H1 (cell line): ENCODE results near the gene CADM1. TPM values are rescaled to one million over a fixed set of nuclear protein-coding genes. Genes with fewer than 3 reads are reported as not detected.

Experiments
- CTCF ChIA-PET: fragments of 300-600 bp; sonication (Branson Sonifier 250); formaldehyde crosslinking; loops from one replicate; lab custom pipeline; 2021; ENCODE audit not compliant: partially characterized antibody; lab: Charles Lee
- POLR2A ChIA-PET: fragments of 300-600 bp; sonication (Branson Sonifier 250); formaldehyde crosslinking; loops from one replicate; lab custom pipeline; 2021; ENCODE audit warnings: inconsistent platforms; ENCODE audit not compliant: partially characterized antibody; lab: Charles Lee
- DNase-seq, 2 experiments: peaks; one replicate each; pipeline versions ENCODE4 v3.0.0 to v3.0.0-alpha.2; 2010 to 2022; ENCODE audit warnings: low spot score in 2 of 2, low read depth in 1 of 2, mixed read lengths in 1 of 2
- FAIRE-seq: peaks from 2 replicates; lab custom pipeline; 2011; peaks lifted over from hg19 to GRCh38; lab: Jason Lieb, UNC
- H2AFZ ChIP-seq: 2 replicates; pipeline ENCODE4 v1.8.1; 2012; ENCODE audit warnings: low read length, inconsistent platforms
- H2AK5ac ChIP-seq: 2 replicates; pipeline ENCODE4 v1.6.1; 2013; ENCODE audit warnings: low read depth, low read length
- H2BK120ac ChIP-seq: replicated peaks from 2 replicates; pipeline ENCODE3; 2013; ENCODE audit warnings: low read depth, low read length, inconsistent platforms
- H2BK12ac ChIP-seq: 2 replicates; pipeline ENCODE4 v1.6.1; 2013; ENCODE audit warnings: low read depth, low read length
- H2BK15ac ChIP-seq: 2 replicates; pipeline ENCODE4 v1.6.1; 2013; ENCODE audit warnings: low read length
- H2BK20ac ChIP-seq: 2 replicates; pipeline ENCODE4 v1.6.1; 2013; ENCODE audit warnings: low read length
- H2BK5ac ChIP-seq: 2 replicates; pipeline ENCODE4 v1.6.1; 2013; ENCODE audit warnings: low read depth, low read length
- H3K14ac ChIP-seq: 2 replicates; pipeline ENCODE4 v1.6.1; 2013; ENCODE audit warnings: inconsistent platforms; ENCODE audit not compliant: insufficient read length
- H3K18ac ChIP-seq: 2 replicates; pipeline ENCODE4 v1.6.1; 2013; ENCODE audit warnings: low read length; ENCODE audit errors: extremely low read depth
- H3K23ac ChIP-seq: 2 replicates; pipeline ENCODE4 v1.6.1; 2013; ENCODE audit warnings: inconsistent platforms; ENCODE audit not compliant: insufficient read length
- H3K23me2 ChIP-seq: 2 replicates; pipeline ENCODE4 v1.6.1; 2013; ENCODE audit warnings: low read depth, low read length
- H3K27ac ChIP-seq: 2 replicates; pipeline ENCODE4 v1.6.1; 2011; ENCODE audit warnings: low read depth, low read length, inconsistent platforms
- H3K27me3 ChIP-seq, 4 experiments: replicated peaks in 1 of 4; 1 replicate in 1 of 4; 2 replicates in 3 of 4; pipeline versions ENCODE4 v1.6.1 to v1.8.1; 2011 to 2013; ENCODE audit warnings: low read length in 3 of 4, mild to moderate bottlenecking in 3 of 4, inconsistent platforms in 2 of 4, mixed read lengths in 2 of 4, moderate library complexity in 1 of 4; ENCODE audit not compliant: control insufficient read depth in 3 of 4, insufficient read depth in 3 of 4; ENCODE audit errors: extremely low read depth in 1 of 4
- H3K36me3 ChIP-seq, 4 experiments: 2 replicates each; pipeline versions ENCODE4 v1.6.1 to v1.8.1; 2011 to 2013; ENCODE audit warnings: mild to moderate bottlenecking in 4 of 4, low read length in 3 of 4, moderate library complexity in 2 of 4, control low read depth in 1 of 4, inconsistent platforms in 1 of 4; ENCODE audit not compliant: insufficient read depth in 4 of 4, control insufficient read depth in 2 of 4
- H3K4ac ChIP-seq: replicated peaks from 2 replicates; pipeline ENCODE3; 2013; ENCODE audit warnings: low read length, low read depth, mixed read lengths, inconsistent platforms; ENCODE audit not compliant: insufficient read length
- H3K4me1 ChIP-seq, 4 experiments: replicated peaks in 1 of 4; 1 replicate in 1 of 4; 2 replicates in 3 of 4; pipeline versions ENCODE4 v1.6.1 to v1.8.1; 2011 to 2013; ENCODE audit warnings: low read length in 3 of 4, inconsistent platforms in 2 of 4, mixed read lengths in 1 of 4; ENCODE audit not compliant: insufficient read depth in 4 of 4, control insufficient read depth in 3 of 4
- H3K4me2 ChIP-seq, 2 experiments: 2 replicates each; pipeline versions ENCODE4 v1.6.1 to v1.8.1; 2011 to 2013; ENCODE audit warnings: low read depth in 2 of 2, low read length in 2 of 2, control low read depth in 1 of 2, inconsistent platforms in 1 of 2, mild to moderate bottlenecking in 1 of 2; ENCODE audit not compliant: insufficient read depth in 1 of 2
- H3K4me3 ChIP-seq, 4 experiments: fragments of 200-600, 300-600 bp in 1 of 4; sonication (generic), shearing (Covaris generic), sonication (Bioruptor Twin) in 1 of 4; 2 replicates each; pipeline versions ENCODE4 v1.5.1 to v1.8.1; 2011 to 2016; ENCODE audit warnings: low read length in 4 of 4, low read depth in 3 of 4, control low read depth in 2 of 4, inconsistent platforms in 2 of 4, mild to moderate bottlenecking in 2 of 4, mixed read lengths in 1 of 4, moderate library complexity in 1 of 4; ENCODE audit not compliant: insufficient read depth in 2 of 4; ENCODE audit errors: extremely low read depth in 1 of 4
- H3K56ac ChIP-seq: replicated peaks from 2 replicates; pipeline ENCODE3; 2013; ENCODE audit warnings: low read depth, mild to moderate bottlenecking, mixed read lengths, low read length, inconsistent platforms; ENCODE audit not compliant: insufficient read length
- H3K79me1 ChIP-seq: 2 replicates; pipeline ENCODE4 v1.6.1; 2013; ENCODE audit warnings: low read depth, low read length, control low read depth
- H3K79me2 ChIP-seq, 2 experiments: 2 replicates each; pipeline versions ENCODE4 v1.6.1 to v1.8.1; 2012 to 2013; ENCODE audit warnings: low read length in 2 of 2, mild to moderate bottlenecking in 2 of 2, inconsistent platforms in 1 of 2; ENCODE audit not compliant: insufficient read depth in 2 of 2, control insufficient read depth in 1 of 2
- H3K9ac ChIP-seq, 4 experiments: replicated peaks in 1 of 4; 1 replicate in 1 of 4; 2 replicates in 3 of 4; pipeline versions ENCODE4 v1.6.1 to v1.8.1; 2011 to 2013; ENCODE audit warnings: low read depth in 3 of 4, low read length in 3 of 4, control low read depth in 2 of 4, mild to moderate bottlenecking in 2 of 4, moderate library complexity in 2 of 4, inconsistent platforms in 1 of 4; ENCODE audit errors: extremely low read depth in 1 of 4
- H3K9me3 ChIP-seq, 2 experiments: 2 replicates each; pipeline versions ENCODE4 v1.6.1 to v1.8.1; 2012 to 2013; ENCODE audit warnings: mild to moderate bottlenecking in 2 of 2, moderate library complexity in 2 of 2, control low read depth in 1 of 2, inconsistent platforms in 1 of 2, low read depth in 1 of 2, low read length in 1 of 2, mixed read lengths in 1 of 2; ENCODE audit not compliant: insufficient read depth in 2 of 2
- H4K20me1 ChIP-seq, 2 experiments: replicated peaks in 1 of 2; 2 replicates each; pipeline versions ENCODE3 to v1.8.1; 2011 to 2013; ENCODE audit warnings: inconsistent platforms in 2 of 2, low read length in 2 of 2, mild to moderate bottlenecking in 1 of 2; ENCODE audit not compliant: insufficient read depth in 2 of 2, control insufficient read depth in 1 of 2
- H4K5ac ChIP-seq: 2 replicates; pipeline ENCODE4 v1.6.1; 2013; ENCODE audit warnings: low read length, low read depth, mixed read lengths, inconsistent platforms; ENCODE audit not compliant: insufficient read length
- H4K8ac ChIP-seq: 2 replicates; pipeline ENCODE4 v1.8.0; 2013; ENCODE audit warnings: mild to moderate bottlenecking, moderate library complexity, low read length, inconsistent platforms; ENCODE audit not compliant: insufficient read depth; ENCODE audit errors: extremely low read depth
- H4K91ac ChIP-seq: replicated peaks from 2 replicates; pipeline ENCODE3; 2013; ENCODE audit warnings: low read length, mixed read lengths, inconsistent platforms; ENCODE audit not compliant: insufficient read length
- EP300 ChIP-seq, 2 experiments: IDR thresholded peaks; 1 replicate in 1 of 2; 2 replicates in 1 of 2; pipeline ENCODE4 v1.6.1; 2011 to 2012; ENCODE audit warnings: low read depth in 2 of 2, low read length in 2 of 2, mild to moderate bottlenecking in 2 of 2, borderline replicate concordance in 1 of 2, inconsistent platforms in 1 of 2, moderate library complexity in 1 of 2
- GABPA ChIP-seq: IDR thresholded peaks from 2 replicates; pipeline ENCODE4 v1.6.1; 2011; ENCODE audit warnings: mild to moderate bottlenecking, low read length, moderate library complexity, borderline replicate concordance; ENCODE audit not compliant: insufficient read depth
- RBBP5 ChIP-seq: IDR thresholded peaks from 2 replicates; pipeline ENCODE4 v1.7.1; 2012; ENCODE audit warnings: low read depth, mild to moderate bottlenecking, inconsistent platforms, low read length, moderate library complexity, borderline replicate concordance
- RNF2 ChIP-seq: fragments of 200-900, 300-1000 bp; sonication (generic); IDR thresholded peaks from 2 replicates; pipeline ENCODE4 v1.7.1; 2016; ENCODE audit warnings: borderline replicate concordance, low read depth, mild to moderate bottlenecking, antibody characterized with exemption, low read length; ENCODE audit not compliant: poor library complexity, severe bottlenecking; ENCODE audit errors: missing control alignments
- RXRA ChIP-seq: IDR thresholded peaks from 2 replicates; pipeline ENCODE4 v1.6.1; 2011; ENCODE audit warnings: low read depth, mild to moderate bottlenecking, low read length, moderate library complexity; ENCODE audit not compliant: insufficient read depth
- SIN3A ChIP-seq, 2 experiments: IDR thresholded peaks in 1 of 2; conservative IDR thresholded peaks in 1 of 2; 2 replicates each; pipeline ENCODE4 v1.6.1; 2011 to 2012; ENCODE audit warnings: low read length in 2 of 2, improper control_type of control experiment in 1 of 2, low read depth in 1 of 2, mild to moderate bottlenecking in 1 of 2
- WGBS, 2 experiments: shearing (Covaris generic) in 1 of 2; methylation state at CpG; one replicate each; pipeline versions ENCODE4 v1.1.6 to v1.1.7; 2013 to 2015; ENCODE audit warnings: low lambda C conversion rate in 2 of 2, mixed read lengths in 2 of 2, inconsistent platforms in 1 of 2, low coverage in 1 of 2, missing lambda C conversion rate in 1 of 2; ENCODE audit not compliant: insufficient replicate concordance in 2 of 2, insufficient coverage in 1 of 2, insufficient read length in 1 of 2; ENCODE audit errors: extremely low coverage in 1 of 2, missing lambda C conversion rate in 1 of 2; 5-methylcytosine and 5-hydroxymethylcytosine counted together
- polyA plus RNA-seq, 7 experiments: library from polyadenylated mRNA; depleted of rRNA in 3 of 7; stranded (reverse) in 5 of 7; unstranded in 2 of 7; fragments of >200 nt in 5 of 7; fragments of 200-250 nt in 2 of 7; gene quantifications; 1 replicate in 5 of 7; 2 replicates in 1 of 7; 4 replicates in 1 of 7; pipeline versions ENCODE4 v1.2.1 to v1.2.3, GENCODE V29; 2011 to 2013; ENCODE audit warnings: missing spikeins in 2 of 7, mixed read lengths in 2 of 7
- total RNA-seq: library from RNA; stranded (reverse); fragmentation: NEBNext Ultra II Directional; extraction: Animal tissue kit (Norgen Biotek cat#: 25700); gene quantifications from 2 replicates; pipeline ENCODE4 v1.2.1, GENCODE V29; 2021
- TF ChIP-seq, protein P1 (sequence below): IDR thresholded peaks from 2 replicates; pipeline ENCODE4 v1.6.1; 2011; ENCODE audit warnings: low read depth, mild to moderate bottlenecking, low read length; ENCODE audit not compliant: insufficient read depth

CADM1 gene
- total and polyA plus RNA-seq, 2 of the 8 experiments (the other 6 are each of a cell fraction or from before 2014, with no cell fraction given), result 8.3 to 25.3 TPM

DNA sequence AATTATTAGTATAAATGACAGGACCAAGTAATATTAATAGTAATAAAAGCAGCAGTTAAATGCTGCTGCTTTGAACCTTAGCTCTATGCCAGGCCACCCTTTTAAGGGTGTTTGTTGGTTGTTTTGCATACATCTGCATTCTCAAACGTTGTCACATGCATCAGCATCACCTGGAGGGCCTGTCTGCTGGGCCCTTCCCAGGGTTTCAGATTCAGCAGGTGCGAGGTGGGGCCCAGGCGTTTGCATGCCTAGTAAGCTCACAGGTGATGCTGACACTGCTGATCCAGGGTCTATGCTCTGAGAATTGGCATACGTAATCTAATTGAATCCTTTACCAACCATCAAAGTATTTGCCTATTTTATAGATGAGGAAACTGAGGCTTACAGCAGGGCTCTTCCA lies 246.5 kb downstream of the CADM1 start:
- Histone ChIP-seq H2BK5ac (no peak overlapping the region), H4K5ac (no peak overlapping the region), H3K14ac (no peak overlapping the region), H3K79me1 (no peaks in the 10 kb centered on the region), H3K18ac (no peak overlapping the region), H2BK20ac (no peak overlapping the region), H3K27me3 (no peaks in the 10 kb centered on the region), H2BK120ac (no peak overlapping the region), H3K79me2 (no peaks in the 10 kb centered on the region), H3K23ac (no peak overlapping the region), H3K4me3 (no peak overlapping the region), H2AFZ (no peak overlapping the region), H3K9me3 (no peaks in the 10 kb centered on the region), H3K36me3 (no peaks in the 10 kb centered on the region), H2BK12ac (no peak overlapping the region), H2AK5ac (no peak overlapping the region), H3K4me1 (peaks cover 0 to 16% (median 6%) of the 10 kb centered on the region in 4 experiments; a peak in 5 of 7 replicates), H3K4me2 (no peak overlapping the region), H4K8ac (no peak overlapping the region), H4K91ac (no peak overlapping the region), H3K27ac (no peak overlapping the region), H3K23me2 (no peaks in the 10 kb centered on the region; the same call in 1 of the 2 replicates), H3K4ac (no peak overlapping the region), H4K20me1 (no peaks in the 10 kb centered on the region), H3K9ac (no peak overlapping the region), H2BK15ac (no peak overlapping the region), H3K56ac (no peak overlapping the region)
- ChIA-PET POLR2A (interaction anchor here (0.6 to 1.0 kb wide), 2 partner anchors 8 to 202 kb away, joined by 3 read pairs; no protein-coding TSS in a partner anchor), CTCF (interaction anchor here (1.1 to 2.5 kb wide), 3 partner anchors 39 to 42 kb away, joined by 3 to 13 read pairs (median 5); no protein-coding TSS in a partner anchor)
- 45% methylated on average over 4 of the region's 4 CpGs; no CpG with 5 or more reads in 1 of the 2 experiments for WGBS, 2 experiments
- peak; percentile 39 for FAIRE-seq
- DNase-seq, result no peak
- TF ChIP-seq RBBP5 (no peak), GABPA (no peak), SIN3A (conservative IDR thresholded peaks at IDR 0.05 in 1 of 2, IDR thresholded peaks at IDR 0.05 in 1 of 2; ENCODE audit: low read depth in 1 of 2, low read length in 2 of 2) (0 out of 4 replicates have a peak, but pooled peaks of 1 of the 2 experiments have one; percentile 44), RNF2 (no peak), RXRA (no peak), EP300 (IDR thresholded peaks at IDR 0.05; ENCODE audit: borderline replicate concordance in 1 of 2, low read depth in 2 of 2, low read length in 2 of 2) (peak in 1 of 2 experiments; percentile 44; a peak in 1 of 3 replicates)
- TF ChIP-seq, protein P1, sequence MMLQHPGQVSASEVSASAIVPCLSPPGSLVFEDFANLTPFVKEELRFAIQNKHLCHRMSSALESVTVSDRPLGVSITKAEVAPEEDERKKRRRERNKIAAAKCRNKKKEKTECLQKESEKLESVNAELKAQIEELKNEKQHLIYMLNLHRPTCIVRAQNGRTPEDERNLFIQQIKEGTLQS, result no peak
